Fibroblast of pulmonary artery (primary cell): Measurements from ENCODE around the gene UBL4A.

Experiments used
- DNase-seq: peaks from one replicate; pipeline ENCODE4 v3.0.0-alpha.2; 2010; ENCODE audit warnings: low read depth
- H3K4me3 ChIP-seq: replicated peaks from 2 replicates; pipeline ENCODE4 v1.5.1; 2011; ENCODE audit warnings: low read depth, mild to moderate bottlenecking, control low read depth, low read length, moderate library complexity
- CTCF ChIP-seq: IDR thresholded peaks from 2 replicates; pipeline ENCODE4 v1.5.1; 2011; ENCODE audit warnings: mild to moderate bottlenecking, control low read depth, low read length, inconsistent platforms; ENCODE audit errors: missing control alignments

Gene UBL4A

GRCh38 chrX:154486396-154487207 lies at the start of gene UBL4A:
Gene UBL4A (minus strand): TSS chrX:154486615. CDS start chrX:154486584, 31 bp downstream.
- H3K4me3 ChIP-seq: peak within 1 kb of the TSS; percentile 57
- peak; percentile 65 for DNase-seq
- TF ChIP-seq CTCF: no peak

- no peak for TF ChIP-seq CTCF
Observed at GRCh38 chrX:154535892-154536291, 49.5 kb upstream of the UBL4A start.

GRCh38 chrX:154534526-154535322 lies 48.3 kb upstream of the UBL4A start:
- no peak overlapping the region for H3K4me3 ChIP-seq
- peak; percentile 79 for TF ChIP-seq CTCF
- DNase-seq: peak; percentile 85

More at GRCh38 chrX:154535892-154536291, 49.5 kb upstream of the UBL4A start:
- H3K4me3 ChIP-seq: no peak overlapping the region
- DNase-seq: no peak

GRCh38 chrX:154532690-154533089 lies 46.3 kb upstream of the UBL4A start:
- no peak for TF ChIP-seq CTCF
- DNase-seq: no peak
- H3K4me3 ChIP-seq: no peak overlapping the region

GRCh38 chrX:154531626-154532025 lies 45.2 kb upstream of the UBL4A start:
- peak; percentile 40 for DNase-seq
- TF ChIP-seq CTCF: no peak
- H3K4me3 ChIP-seq: no peak overlapping the region

GRCh38 chrX:154530286-154530685 lies 43.9 kb upstream of the UBL4A start:
- no peak overlapping the region for H3K4me3 ChIP-seq
- TF ChIP-seq CTCF: no peak
- DNase-seq: no peak
